GM21381 (cell line): Measurements from ENCODE around the gene ACOT6.
"Not testable (repeated sequence)": the region's sequence is repeated elsewhere in the genome, so short reads cannot be mapped to it uniquely, and the experiment has no call there.

Experiments
- ATAC-seq: cut with Tn5 transposase; IDR thresholded peaks from one replicate; pipeline ENCODE4 v1.9.1; 2021; ENCODE audit warnings: mild to moderate bottlenecking, moderate library complexity; ENCODE audit not compliant: unreplicated experiment

The ACOT6 gene

DNA sequence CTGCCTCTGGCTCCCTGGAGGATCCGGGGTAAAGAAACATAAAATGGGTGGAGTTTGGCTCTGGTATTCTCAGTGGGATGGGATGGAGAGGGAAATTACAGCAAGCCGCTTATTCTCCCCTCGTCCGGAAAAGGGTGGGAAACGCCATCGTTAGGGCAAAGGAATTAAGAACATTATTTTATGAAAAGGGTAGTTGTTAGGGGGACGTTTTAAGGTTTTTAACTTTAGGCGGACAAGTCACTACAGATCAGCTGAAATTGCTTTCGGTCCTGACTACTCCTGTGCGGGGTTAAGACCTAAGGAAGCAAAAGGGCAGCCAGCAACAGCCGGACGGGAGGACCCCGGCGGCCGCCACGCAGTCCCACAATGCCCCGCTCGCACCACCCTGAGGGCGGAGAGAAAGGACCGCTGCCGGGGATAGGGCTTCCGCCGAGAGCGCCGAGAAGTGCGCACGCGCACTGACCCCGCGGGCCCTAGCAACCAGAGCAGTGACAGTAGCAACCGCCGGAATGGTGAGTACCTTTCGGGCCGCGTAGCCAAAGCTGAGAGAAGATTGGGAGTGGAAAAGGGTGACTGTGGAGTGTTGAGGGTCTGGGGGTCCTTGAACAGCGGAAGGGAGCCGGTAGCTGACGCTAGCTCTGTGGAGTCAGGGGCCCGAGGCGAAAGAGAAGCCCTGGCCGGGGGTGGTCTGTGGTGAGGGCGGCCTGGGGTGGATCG lies 32.4 kb downstream of the ACOT6 start, which contains the start of gene DNAL1:
DNAL1 (plus strand) TSS at position 456 of the 717 bp plus-strand sequence; CDS start at position 510, 54 bp downstream.
- ATAC-seq, result peak; percentile 96

DNA sequence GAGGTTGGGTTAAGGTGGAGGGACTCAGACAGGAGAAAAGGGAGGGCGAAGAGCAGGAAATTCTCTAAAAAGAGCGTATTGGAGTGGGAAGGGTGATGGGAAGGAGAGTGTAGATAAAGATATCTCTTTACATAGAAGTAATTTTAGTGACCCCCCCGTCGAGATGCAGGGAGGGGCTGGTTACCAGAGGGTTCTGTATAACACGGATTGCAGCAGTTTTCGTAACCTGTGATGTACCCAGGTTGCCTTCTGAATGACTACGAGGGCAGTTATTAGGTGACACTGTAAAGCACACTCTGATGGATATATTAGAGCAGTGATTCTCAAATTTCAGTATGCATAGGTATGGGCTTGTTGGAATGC lies 32.9 kb downstream of the ACOT6 start:
- no peak for ATAC-seq

DNA sequence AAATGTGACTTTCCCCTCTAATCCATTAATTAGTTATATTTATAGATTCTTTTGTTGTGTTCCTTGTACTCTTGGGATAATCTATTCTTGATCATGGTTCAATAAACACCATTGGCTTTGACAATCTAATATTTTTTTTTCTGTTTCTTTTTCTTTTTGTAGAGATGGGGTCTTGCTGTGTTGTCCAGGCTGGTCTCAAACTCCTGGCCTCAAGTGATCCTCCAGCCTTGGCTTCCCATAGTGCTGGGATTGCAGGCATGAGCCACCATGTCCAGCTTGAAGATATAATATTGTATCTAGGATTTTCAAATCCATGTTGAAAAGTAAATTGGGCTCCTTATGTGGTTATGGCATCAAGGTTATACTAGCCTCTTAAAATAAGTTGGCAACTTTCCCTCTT lies 38.7 kb downstream of the ACOT6 start:
- no peak for ATAC-seq

DNA sequence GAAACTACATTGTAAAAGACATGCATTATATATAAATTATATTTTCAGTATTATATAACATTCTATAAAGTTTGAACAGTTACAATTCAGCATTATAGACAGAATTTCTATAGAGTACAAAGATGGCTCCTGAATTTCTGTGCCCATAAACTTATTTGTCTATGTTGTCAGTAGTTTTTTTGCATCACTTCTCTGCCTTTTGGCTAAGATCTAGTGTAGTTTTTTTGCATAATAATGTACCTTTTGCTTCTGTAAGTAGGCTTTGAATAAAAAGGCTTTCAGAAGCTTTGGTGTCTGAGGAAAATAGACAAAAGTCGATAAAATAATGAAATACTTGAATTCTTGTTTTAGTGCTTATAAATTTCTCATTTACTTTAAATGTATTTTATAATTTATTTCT lies 43.5 kb downstream of the ACOT6 start:
- no peak for ATAC-seq

DNA sequence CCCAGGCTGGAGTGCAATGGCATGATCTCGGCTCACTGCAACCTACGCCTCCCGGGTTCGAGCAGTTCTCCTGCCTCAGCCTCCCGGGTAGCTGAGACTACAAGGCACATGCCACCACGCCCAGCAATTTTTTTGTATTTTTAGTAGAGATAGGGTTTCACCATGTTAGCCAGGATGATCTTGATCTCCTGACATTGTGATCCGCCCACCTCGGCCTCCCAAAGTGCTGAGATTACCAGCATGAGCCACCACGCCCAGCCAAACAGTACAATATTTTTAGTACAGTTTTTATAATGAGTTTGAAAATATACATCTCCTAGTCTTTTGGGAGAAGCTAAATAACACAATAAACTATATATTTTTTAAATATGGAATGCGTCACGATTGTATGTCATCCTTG lies 46.9 kb downstream of the ACOT6 start:
- not testable (repeated sequence) for ATAC-seq

DNA sequence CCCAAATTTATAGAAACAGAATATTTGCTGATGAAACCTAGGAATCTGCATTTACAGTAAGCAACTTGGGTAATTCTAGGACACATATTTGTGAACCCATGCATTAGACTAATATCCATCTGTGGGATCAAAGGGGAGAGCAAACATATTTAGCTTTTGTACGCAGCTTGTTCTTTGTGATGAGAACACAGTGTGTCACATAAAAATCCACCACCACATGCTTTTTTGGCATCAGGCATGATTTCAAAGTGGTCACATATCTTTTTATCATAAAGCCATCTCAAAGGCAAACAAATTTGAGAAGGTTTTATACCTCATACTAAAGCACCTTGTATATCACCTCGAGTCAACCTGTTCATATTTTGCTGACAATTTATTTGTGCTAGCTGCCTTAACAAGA lies 48.2 kb downstream of the ACOT6 start:
- no peak for ATAC-seq

DNA sequence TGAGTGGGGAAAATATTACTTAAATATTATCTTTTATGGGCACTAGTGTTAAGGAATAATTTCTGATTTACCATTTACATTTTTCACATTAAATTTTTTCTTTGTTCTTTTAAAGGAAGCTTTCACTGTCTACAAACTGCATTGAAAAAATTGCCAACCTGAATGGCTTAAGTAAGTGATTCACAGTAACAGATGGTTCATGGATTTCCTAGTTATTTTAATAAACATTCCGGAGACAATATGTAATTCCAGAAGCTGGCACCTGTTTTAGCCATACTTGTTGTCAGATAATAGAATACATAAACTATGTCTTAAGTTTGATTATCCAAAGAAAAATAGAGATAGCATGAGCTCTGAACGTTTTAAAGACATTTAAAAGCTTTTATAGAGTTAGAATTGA lies 49.6 kb downstream of the ACOT6 start:
- ATAC-seq, result no peak

DNA sequence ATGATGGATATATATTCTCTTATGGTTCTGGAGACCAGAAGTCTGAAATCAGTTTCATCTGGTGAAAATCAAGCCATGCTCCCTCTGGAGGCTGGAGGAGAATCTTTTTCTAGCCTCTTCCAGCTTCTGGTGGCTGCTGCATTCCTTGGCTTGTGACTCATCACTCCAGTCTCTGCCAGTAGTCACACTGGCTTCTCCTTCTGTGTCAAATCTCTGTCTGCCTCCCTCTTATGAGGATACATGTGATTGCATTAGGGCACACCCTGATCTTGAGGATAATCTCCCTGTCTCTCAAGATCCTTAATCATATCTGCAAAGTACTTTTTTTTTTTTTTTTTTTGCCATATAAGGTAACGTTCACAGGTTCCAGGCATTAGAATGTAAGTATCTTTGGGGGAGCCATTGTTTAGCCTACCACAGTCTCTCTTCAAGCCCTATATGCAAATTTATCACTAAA lies 50.2 kb downstream of the ACOT6 start:
- no peak for ATAC-seq

DNA sequence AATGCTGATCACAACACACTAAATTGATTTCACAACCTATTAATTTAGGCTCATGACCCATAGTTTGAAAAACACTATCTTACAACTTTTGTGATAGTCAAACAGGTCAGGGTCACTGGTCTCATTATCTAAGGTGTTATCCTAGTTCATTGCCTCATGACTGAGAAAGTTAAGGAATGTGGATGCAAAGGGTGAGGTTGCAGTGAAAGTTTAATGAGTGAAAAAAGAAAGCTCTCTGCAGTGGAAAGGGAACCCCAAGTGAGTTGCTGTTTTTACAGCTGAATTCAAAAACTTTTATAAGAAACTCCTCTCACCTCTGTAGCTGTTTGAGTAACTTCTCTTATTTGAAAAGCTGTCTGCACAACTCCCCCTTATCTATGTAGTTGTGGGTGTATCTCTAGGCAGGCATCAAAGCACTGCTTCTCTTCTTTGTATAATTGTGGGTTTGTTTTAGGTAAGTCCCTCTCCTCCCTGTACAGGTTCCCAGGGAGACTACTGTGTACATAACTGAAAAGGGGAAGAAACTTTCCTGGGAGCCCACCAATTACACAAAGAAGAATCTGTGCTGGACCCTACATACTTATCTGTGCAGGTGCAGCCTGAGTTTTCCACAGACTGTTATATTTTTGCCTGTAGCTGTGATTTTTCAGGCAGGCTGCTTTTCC lies 51.4 kb downstream of the ACOT6 start:
- no peak for ATAC-seq

DNA sequence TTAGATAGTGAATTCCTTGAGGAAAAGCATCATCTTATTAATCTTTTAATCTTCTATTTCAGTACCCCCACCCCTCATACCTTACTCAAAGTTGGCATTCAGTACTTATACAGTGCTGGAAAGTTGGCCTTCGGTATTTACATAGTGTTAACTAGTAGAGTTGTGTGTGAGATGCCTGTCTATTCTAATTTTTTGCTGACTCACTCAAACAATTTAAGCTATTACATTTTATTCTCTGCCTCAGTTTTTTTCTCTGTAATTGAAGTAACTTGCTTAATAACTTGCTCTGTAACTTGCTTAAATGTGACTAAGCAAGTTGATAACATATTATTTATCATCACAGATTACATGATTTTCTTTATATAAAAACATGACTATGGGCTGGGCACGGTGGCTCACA lies 52.8 kb downstream of the ACOT6 start:
- no peak for ATAC-seq

DNA sequence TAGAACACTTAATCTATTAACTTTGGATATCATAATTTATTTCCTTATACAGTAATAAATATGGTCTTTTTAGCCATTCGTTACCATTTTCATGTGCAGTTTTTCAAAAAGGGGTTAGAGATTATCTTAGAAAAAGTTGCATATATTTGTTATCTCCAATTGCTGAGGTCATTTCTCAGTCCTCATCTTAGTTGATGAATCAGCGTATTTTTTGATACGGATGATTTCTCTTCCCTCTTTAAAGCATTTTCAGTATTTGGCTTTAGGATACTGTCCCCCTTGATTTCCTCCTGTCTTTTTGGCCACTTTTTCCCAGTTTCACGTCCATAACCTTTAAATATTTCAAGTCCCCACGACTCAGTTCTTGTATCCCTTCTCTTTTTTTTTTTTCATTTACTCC lies 54.3 kb downstream of the ACOT6 start:
- ATAC-seq, result no peak

DNA sequence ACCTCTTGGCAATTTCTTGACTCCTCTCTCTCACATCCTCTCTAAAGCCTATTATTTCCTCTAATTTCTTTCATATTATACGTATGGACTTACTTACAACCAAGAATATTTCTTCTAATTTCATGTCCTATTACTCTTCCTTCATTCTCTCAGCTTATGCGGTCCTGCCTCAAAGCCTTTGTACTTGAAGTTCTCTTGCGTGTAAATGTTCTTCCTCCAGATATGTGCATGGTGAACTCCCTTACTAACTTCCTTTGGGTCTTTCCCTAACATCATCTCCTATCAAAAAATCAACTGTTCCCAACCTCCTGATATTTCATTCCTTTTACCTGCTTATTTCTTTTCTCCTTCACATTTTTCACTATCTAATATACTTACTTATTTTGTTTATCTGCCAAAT lies 55.5 kb downstream of the ACOT6 start:
- ATAC-seq, result no peak
